Measurements from ENCODE around the gene EYA4. TPM values are rescaled to one million over a fixed set of nuclear protein-coding genes. Genes with fewer than 3 reads are reported as not detected.
A peak's percentile ranks its signal among the peaks of the same experiment; 100 is the strongest.

The EYA4 gene
- polyA plus RNA-seq, 1 donor, result 0.21 TPM

DNA sequence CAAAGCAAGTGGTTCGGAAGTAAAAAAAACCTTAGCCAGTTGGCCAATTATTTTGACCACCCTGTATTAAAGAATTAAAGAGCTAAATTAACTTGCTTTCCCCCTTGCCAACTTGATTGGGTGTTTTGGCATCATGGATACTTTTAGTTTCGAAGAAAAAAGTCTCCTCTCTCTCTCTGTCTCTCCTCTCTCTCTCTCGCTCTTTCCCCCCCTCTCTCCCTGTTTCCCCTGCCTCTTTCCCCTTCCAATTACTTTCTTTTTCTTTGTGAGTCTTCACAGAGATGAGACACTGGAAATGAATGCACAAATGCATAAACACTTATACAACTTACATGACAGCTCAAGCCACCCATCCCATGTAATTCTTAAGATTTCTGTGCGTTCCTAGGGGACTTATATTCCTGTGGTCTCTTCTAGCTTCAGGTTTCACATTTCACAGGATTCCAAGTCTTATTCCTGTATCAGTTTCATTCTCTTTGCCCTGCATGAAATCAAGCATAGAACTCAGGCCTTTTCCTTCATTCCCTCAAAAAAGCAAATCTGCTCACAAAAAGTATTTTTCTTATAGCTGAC lies 32.9 kb upstream of the EYA4 start:
- Histone ChIP-seq H3K4me1 (ENCODE audit: control insufficient read depth, insufficient read depth, low read length) (no peaks in the 10 kb centered on the region), H3K4me3 (ENCODE audit: low read length) (no peak overlapping the region), H3K36me3 (ENCODE audit: control insufficient read depth, insufficient read depth, low read length) (no peaks in the 10 kb centered on the region), H3K9me3 (ENCODE audit: control insufficient read depth, low read depth, low read length) (no peaks in the 10 kb centered on the region), H3K27ac (ENCODE audit: low read length) (no peak overlapping the region), H3K27me3 (ENCODE audit: control insufficient read depth, insufficient read depth, low read length) (no peaks in the 10 kb centered on the region)
- no peak for DNase-seq
- 88% methylated on average over 2 of the region's 4 CpGs for WGBS (ENCODE audit: insufficient coverage, low lambda C conversion rate)

- 84% methylated on average over 2 of the region's 2 CpGs for WGBS (ENCODE audit: insufficient coverage, low lambda C conversion rate)
- DNase-seq, result no peak
Measured at GRCh38 chr6:133214267-133214666, 26.9 kb upstream of the EYA4 start.

DNA sequence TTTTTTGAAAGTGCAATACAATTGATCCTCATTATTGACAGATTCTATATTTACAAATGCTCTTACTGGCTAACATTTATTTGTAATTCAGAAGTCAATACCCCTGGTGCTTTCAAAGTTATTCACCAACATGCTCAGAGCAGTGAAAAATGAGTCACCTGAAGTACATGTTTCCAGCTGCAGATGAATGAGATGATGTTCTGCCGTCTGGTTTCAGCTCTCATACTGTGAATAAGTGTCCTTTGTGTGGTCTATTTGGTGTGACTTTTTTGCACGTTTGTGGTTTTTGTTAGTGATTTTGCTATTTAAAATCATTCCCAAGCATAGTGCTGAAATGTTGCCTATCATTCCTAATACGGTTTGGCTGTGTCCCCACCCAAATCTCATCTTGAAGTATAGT lies 22.3 kb upstream of the EYA4 start:
- Histone ChIP-seq H3K9me3 (ENCODE audit: control insufficient read depth, low read depth, low read length) (no peaks in the 10 kb centered on the region), H3K27ac (ENCODE audit: low read length) (no peak overlapping the region), H3K4me3 (ENCODE audit: low read length) (no peak overlapping the region), H3K36me3 (ENCODE audit: control insufficient read depth, insufficient read depth, low read length) (no peaks in the 10 kb centered on the region), H3K4me1 (ENCODE audit: control insufficient read depth, insufficient read depth, low read length) (no peaks in the 10 kb centered on the region), H3K27me3 (ENCODE audit: control insufficient read depth, insufficient read depth, low read length) (no peaks in the 10 kb centered on the region)
- 94% methylated on average over 2 of the region's 3 CpGs for WGBS (ENCODE audit: insufficient coverage, low lambda C conversion rate)
- DNase-seq, result no peak

More at GRCh38 chr6:133214267-133214666, 26.9 kb upstream of the EYA4 start:
- Histone ChIP-seq H3K4me3 (ENCODE audit: low read length) (no peak overlapping the region), H3K27me3 (ENCODE audit: control insufficient read depth, insufficient read depth, low read length) (no peaks in the 10 kb centered on the region), H3K27ac (ENCODE audit: low read length) (no peak overlapping the region), H3K36me3 (ENCODE audit: control insufficient read depth, insufficient read depth, low read length) (no peaks in the 10 kb centered on the region), H3K4me1 (ENCODE audit: control insufficient read depth, insufficient read depth, low read length) (no peaks in the 10 kb centered on the region), H3K9me3 (ENCODE audit: control insufficient read depth, low read depth, low read length) (no peaks in the 10 kb centered on the region)

DNA sequence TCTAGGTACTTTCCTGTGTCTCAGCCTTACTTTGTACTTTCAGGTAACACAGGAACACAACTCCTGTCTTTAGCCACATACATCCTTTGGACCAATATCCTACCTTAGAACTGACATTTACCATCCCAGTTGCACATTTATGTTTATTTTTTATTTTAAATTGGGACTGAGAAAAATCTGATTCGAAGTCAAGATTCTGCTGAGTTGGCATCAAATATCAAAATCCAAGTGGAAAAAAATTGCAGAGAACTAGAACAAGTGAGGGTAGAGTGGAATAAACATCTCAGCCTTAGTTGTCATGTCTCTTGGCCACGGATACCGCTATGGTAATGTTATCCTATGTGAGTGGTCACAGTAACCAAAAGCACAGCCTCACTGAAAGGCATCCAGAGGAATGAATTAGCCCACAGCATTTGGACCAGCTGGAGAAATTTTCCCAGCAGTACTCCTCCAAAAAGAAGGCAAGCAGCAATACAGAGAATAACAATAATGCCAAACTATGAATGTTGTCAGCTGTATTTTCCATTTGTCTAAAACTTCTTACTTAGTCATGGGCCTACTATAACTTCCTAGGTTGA lies 17.6 kb upstream of the EYA4 start:
- Histone ChIP-seq H3K9me3 (ENCODE audit: control insufficient read depth, low read depth, low read length) (no peaks in the 10 kb centered on the region), H3K4me1 (ENCODE audit: control insufficient read depth, insufficient read depth, low read length) (no peaks in the 10 kb centered on the region), H3K27ac (ENCODE audit: low read length) (no peak overlapping the region), H3K4me3 (ENCODE audit: low read length) (no peak overlapping the region), H3K27me3 (ENCODE audit: control insufficient read depth, insufficient read depth, low read length) (no peaks in the 10 kb centered on the region), H3K36me3 (ENCODE audit: control insufficient read depth, insufficient read depth, low read length) (no peaks in the 10 kb centered on the region)
- no peak for DNase-seq
- 89% methylated on average over 1 of the region's 3 CpGs for WGBS (ENCODE audit: insufficient coverage, low lambda C conversion rate)

- Histone ChIP-seq H3K36me3 (ENCODE audit: control insufficient read depth, insufficient read depth, low read length) (no peaks in the 10 kb centered on the region), H3K4me3 (ENCODE audit: low read length) (no peak overlapping the region), H3K4me1 (ENCODE audit: control insufficient read depth, insufficient read depth, low read length) (no peaks in the 10 kb centered on the region), H3K27me3 (ENCODE audit: control insufficient read depth, insufficient read depth, low read length) (no peaks in the 10 kb centered on the region), H3K9me3 (ENCODE audit: control insufficient read depth, low read depth, low read length) (no peaks in the 10 kb centered on the region), H3K27ac (ENCODE audit: low read length) (no peak overlapping the region)
- no CpG with 5 or more reads among the region's 2 CpGs for WGBS (ENCODE audit: insufficient coverage, low lambda C conversion rate)
- DNase-seq, result no peak
Measured at GRCh38 chr6:133225560-133225959, 15.6 kb upstream of the EYA4 start.

GRCh38 chr6:133227344-133227743 lies 13.8 kb upstream of the EYA4 start:
- no peaks in the 10 kb centered on the region for H3K36me3 ChIP-seq (ENCODE audit: control insufficient read depth, insufficient read depth, low read length)
- no peaks in the 10 kb centered on the region for H3K4me1 ChIP-seq (ENCODE audit: control insufficient read depth, insufficient read depth, low read length)
- DNase-seq, result no peak
- H3K27ac ChIP-seq (ENCODE audit: low read length), result no peak overlapping the region
- no peaks in the 10 kb centered on the region for H3K9me3 ChIP-seq (ENCODE audit: control insufficient read depth, low read depth, low read length)
- no peaks in the 10 kb centered on the region for H3K27me3 ChIP-seq (ENCODE audit: control insufficient read depth, insufficient read depth, low read length)
- no peak overlapping the region for H3K4me3 ChIP-seq (ENCODE audit: low read length)

DNA sequence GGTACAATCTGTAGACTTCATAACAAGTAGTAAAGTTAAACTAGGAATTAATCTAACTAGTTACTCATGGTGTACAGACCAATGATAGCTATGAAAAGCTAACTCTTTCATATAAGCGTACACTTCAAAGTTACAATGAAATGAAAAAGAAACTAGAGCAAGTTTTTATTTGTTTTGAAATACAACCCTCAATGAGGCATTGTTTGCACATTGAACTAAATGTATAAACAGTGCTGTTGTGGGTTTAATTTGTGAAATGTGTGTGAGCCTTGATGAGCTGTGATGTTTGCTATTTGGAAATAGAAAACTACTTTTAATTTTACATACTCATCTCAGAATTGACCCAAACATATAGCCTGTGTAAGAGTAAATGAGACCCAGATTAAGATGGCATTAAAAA lies 11.1 kb upstream of the EYA4 start:
- no peak overlapping the region for H3K4me3 ChIP-seq (ENCODE audit: low read length)
- no peaks in the 10 kb centered on the region for H3K36me3 ChIP-seq (ENCODE audit: control insufficient read depth, insufficient read depth, low read length)
- no peaks in the 10 kb centered on the region for H3K4me1 ChIP-seq (ENCODE audit: control insufficient read depth, insufficient read depth, low read length)
- no peaks in the 10 kb centered on the region for H3K9me3 ChIP-seq (ENCODE audit: control insufficient read depth, low read depth, low read length)
- no peak overlapping the region for H3K27ac ChIP-seq (ENCODE audit: low read length)
- no peaks in the 10 kb centered on the region for H3K27me3 ChIP-seq (ENCODE audit: control insufficient read depth, insufficient read depth, low read length)
- no peak for DNase-seq
- WGBS (ENCODE audit: insufficient coverage, low lambda C conversion rate), result 100% methylated on average over 1 of the region's 1 CpG

DNA sequence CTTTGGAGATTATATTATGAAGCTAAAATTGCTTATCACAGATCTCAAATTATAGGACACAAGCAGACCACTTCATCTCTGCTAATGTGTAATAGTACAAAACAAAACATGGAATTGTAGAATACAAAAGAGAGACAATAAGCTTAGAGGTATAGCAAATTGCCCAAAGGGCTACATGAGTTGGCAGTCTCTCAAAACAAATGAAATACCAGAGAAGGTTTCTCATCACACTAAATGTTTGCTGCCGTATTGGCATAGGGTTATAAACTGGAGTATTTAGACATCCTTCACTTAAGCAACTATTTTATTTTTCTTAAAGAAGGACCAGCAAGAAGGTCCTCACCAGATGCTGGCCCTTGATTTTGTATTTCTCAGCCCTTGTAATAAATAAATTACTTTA lies 5.9 kb upstream of the EYA4 start:
- H3K4me3 ChIP-seq (ENCODE audit: low read length), result no peak overlapping the region
- no peaks in the 10 kb centered on the region for H3K4me1 ChIP-seq (ENCODE audit: control insufficient read depth, insufficient read depth, low read length)
- H3K36me3 ChIP-seq (ENCODE audit: control insufficient read depth, insufficient read depth, low read length), result no peaks in the 10 kb centered on the region
- no CpG with 5 or more reads among the region's 1 CpG for WGBS (ENCODE audit: insufficient coverage, low lambda C conversion rate)
- peaks cover 6% of the 10 kb centered on the region for H3K27me3 ChIP-seq (ENCODE audit: control insufficient read depth, insufficient read depth, low read length)
- H3K9me3 ChIP-seq (ENCODE audit: control insufficient read depth, low read depth, low read length), result no peaks in the 10 kb centered on the region
- H3K27ac ChIP-seq (ENCODE audit: low read length), result no peak overlapping the region
- DNase-seq, result no peak

DNA sequence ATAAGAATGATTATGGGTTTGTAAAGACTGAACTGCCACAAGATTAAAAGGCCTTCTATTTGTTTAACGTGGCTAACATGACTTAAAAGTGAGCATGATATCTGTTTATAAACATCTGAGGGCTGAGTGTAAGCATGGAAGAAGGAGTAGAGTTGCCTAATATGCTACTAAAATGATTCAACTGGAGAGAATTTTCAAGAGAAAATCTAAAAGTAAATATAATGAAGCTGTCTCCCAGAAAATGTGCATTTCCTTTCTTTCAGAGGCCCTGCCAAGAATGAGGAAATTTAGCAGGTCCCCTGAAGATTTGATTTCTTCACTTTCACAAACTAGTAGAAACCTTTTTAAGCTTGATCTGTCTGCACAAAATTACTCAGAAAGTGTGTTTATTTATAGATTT lies 4.2 kb upstream of the EYA4 start:
- WGBS (ENCODE audit: insufficient coverage, low lambda C conversion rate), result no CpG with 5 or more reads among the region's 1 CpG
- no peak for DNase-seq
- H3K4me1 ChIP-seq (ENCODE audit: control insufficient read depth, insufficient read depth, low read length), result peaks cover 3% of the 10 kb centered on the region

GRCh38 chr6:133240511-133241085 lies 559 bp upstream of the EYA4 start:
- peaks cover 51% of the 10 kb centered on the region for H3K27me3 ChIP-seq (ENCODE audit: control insufficient read depth, insufficient read depth, low read length)
- no peak overlapping the region for H3K27ac ChIP-seq (ENCODE audit: low read length)
- peaks cover 3% of the 10 kb centered on the region for H3K4me1 ChIP-seq (ENCODE audit: control insufficient read depth, insufficient read depth, low read length)
- peak in 1 of 2 donors; percentile 10 for DNase-seq
- H3K4me3 ChIP-seq (ENCODE audit: low read length), result peak overlapping the region; percentile 4
- no CpG with 5 or more reads among the region's 37 CpGs for WGBS (ENCODE audit: insufficient coverage, low lambda C conversion rate)
- no peaks in the 10 kb centered on the region for H3K9me3 ChIP-seq (ENCODE audit: control insufficient read depth, low read depth, low read length)
- H3K36me3 ChIP-seq (ENCODE audit: control insufficient read depth, insufficient read depth, low read length), result no peaks in the 10 kb centered on the region

More for the DNA sequence above, 4.2 kb upstream of the EYA4 start:
- Histone ChIP-seq H3K36me3 (ENCODE audit: control insufficient read depth, insufficient read depth, low read length) (no peaks in the 10 kb centered on the region), H3K4me3 (ENCODE audit: low read length) (no peak overlapping the region), H3K27ac (ENCODE audit: low read length) (no peak overlapping the region), H3K27me3 (ENCODE audit: control insufficient read depth, insufficient read depth, low read length) (peaks cover 22% of the 10 kb centered on the region), H3K9me3 (ENCODE audit: control insufficient read depth, low read depth, low read length) (no peaks in the 10 kb centered on the region)

Data from large intestine (tissue), 3 donors.